ENCODE measurements around the gene PLIN5. TPM values are rescaled to one million over a fixed set of nuclear protein-coding genes. Genes with fewer than 3 reads are reported as not detected.
"Not testable (repeated sequence)": the region's sequence is repeated elsewhere in the genome, so short reads cannot be mapped to it uniquely, and the experiment has no call there.

Gene PLIN5
- total and polyA plus RNA-seq, 7 donors, result 14.5 to 143 (median 96.1) TPM

DNA sequence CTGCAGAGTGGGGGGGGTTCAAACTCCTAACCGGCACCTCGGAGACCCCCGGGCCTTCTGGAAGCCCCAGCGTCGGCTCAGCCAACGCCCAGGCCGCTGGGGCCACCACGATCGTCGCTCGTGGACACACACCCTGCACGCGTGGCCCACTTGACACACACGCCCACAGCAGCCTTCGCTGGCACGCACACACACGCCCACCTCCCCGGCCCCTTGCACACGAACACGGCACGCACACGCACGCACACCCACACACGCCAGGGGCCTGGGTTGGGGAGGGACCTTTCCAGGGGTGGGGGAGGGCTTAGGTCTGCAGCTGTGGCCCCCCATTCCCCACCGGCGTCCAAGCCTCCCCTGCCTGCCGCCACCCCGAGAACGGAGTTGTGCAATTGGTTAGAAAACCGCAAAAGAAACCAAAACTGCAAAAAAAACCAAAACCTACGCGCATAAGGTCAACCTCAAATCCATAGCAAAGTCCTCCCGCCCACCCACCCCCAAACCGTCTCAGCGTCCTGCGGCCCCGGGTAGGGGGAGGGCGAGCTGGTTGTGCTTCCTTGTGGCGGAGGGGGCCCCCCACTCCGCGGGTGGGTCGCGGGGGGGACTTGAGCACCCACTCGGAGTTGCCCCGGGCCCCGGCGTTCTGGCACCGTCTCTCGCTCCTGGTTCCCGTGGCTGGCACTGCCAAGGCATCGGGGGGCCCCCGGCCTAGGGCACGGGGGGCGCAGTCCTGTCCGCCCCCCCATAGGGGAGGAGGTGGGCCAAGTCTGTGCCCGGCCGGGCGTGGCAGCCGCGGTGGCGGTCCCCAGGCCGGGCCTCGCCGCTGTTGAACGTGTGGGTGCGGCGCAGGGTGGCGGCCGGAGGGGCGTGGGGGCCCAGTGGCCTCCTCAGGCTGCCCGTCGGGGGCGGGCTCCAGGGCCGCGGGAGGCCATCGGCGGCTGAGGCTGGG lies 8.1 kb upstream of the PLIN5 start:
- Histone ChIP-seq H3K27me3 (ENCODE audit: insufficient read depth in 3 of 3, low read length in 2 of 3) (no peaks in the 10 kb centered on the region), H3K36me3 (ENCODE audit: insufficient read depth in 1 of 2, low read depth in 1 of 2) (peaks cover 0 to 4% of the 10 kb centered on the region in 2 donors), H3K9me3 (peaks cover 4% of the 10 kb centered on the region), H3K27ac (no peak overlapping the region), H3K4me1 (peaks cover 3% of the 10 kb centered on the region), H3K4me3 (no peak overlapping the region)
- intact Hi-C loops (cut with DNase I), result no loop called here
- TF ChIP-seq, protein P1, sequence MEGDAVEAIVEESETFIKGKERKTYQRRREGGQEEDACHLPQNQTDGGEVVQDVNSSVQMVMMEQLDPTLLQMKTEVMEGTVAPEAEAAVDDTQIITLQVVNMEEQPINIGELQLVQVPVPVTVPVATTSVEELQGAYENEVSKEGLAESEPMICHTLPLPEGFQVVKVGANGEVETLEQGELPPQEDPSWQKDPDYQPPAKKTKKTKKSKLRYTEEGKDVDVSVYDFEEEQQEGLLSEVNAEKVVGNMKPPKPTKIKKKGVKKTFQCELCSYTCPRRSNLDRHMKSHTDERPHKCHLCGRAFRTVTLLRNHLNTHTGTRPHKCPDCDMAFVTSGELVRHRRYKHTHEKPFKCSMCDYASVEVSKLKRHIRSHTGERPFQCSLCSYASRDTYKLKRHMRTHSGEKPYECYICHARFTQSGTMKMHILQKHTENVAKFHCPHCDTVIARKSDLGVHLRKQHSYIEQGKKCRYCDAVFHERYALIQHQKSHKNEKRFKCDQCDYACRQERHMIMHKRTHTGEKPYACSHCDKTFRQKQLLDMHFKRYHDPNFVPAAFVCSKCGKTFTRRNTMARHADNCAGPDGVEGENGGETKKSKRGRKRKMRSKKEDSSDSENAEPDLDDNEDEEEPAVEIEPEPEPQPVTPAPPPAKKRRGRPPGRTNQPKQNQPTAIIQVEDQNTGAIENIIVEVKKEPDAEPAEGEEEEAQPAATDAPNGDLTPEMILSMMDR (IDR thresholded peaks at IDR 0.05), result no peak
- DNase-seq (no peak), ATAC-seq (no peak)
- 86 to 90% (median 90%) methylated on average over 68 to 77 of the region's 77 CpGs for WGBS, 3 donors

DNA sequence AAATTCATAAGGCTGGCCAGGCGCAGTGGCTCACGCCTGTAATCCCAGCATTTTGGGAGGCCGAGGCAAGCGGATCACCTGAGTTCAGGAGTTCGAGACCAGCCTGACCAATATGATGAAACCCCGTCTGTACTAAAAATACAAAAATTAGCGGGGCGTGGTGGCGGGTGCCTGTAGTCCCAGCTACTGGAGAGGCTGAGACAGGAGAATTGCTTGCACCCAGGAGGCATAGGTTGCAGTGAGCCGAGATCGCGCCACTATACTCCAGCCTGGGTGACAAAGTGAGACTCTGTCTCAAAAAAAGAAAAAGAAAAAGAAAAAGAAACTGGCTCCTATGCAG lies 6.8 kb upstream of the PLIN5 start:
- intact Hi-C loops (cut with DNase I); H3K9me3 ChIP-seq; H3K27ac ChIP-seq; H3K27me3 ChIP-seq (ENCODE audit: insufficient read depth in 3 of 3, low read length in 2 of 3); ATAC-seq; H3K36me3 ChIP-seq (ENCODE audit: insufficient read depth in 1 of 2, low read depth in 1 of 2); H3K4me3 ChIP-seq; DNase-seq: not testable (repeated sequence)
- WGBS, 3 donors, result 92 to 94% (median 93%) methylated on average over 12 of the region's 12 CpGs
- H3K4me1 ChIP-seq, result peaks cover 16% of the 10 kb centered on the region

DNA sequence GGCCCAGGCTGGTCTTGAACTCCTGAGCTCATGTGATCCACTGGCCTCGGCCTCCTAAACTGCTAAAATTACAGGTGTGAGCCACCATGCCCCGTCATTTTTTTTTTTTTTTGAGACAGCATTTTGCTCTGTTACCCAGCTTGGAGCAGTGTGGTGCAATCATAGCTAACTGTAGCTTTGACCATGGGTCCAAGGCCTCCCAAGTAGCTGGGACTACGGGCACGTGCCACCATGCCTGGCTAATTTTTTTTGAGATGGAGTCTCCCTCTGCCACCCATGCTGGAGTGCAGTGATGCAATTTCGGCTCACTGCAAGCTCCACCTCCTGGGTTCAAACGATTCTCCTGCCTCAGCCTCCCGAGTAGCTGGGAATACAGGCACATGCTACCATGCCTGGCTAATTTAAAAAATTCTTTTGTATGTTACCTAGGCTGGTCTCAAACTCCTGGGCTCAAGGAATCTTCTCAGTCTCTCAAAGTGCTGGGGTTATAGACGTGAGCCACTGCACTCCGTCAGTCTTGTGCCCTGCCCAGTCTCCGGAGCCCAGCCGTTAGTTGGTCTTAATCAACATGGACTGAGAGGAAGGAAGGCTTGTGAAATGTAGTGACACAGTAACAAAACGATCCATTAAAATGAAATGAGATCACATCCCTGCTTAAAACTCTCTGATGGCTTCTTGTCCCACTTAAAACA lies 6.2 kb upstream of the PLIN5 start:
- no peak for ATAC-seq
- intact Hi-C loops (cut with DNase I), result no loop called here
- 76 to 85% (median 77%) methylated on average over 12 of the region's 12 CpGs for WGBS, 3 donors

DNA sequence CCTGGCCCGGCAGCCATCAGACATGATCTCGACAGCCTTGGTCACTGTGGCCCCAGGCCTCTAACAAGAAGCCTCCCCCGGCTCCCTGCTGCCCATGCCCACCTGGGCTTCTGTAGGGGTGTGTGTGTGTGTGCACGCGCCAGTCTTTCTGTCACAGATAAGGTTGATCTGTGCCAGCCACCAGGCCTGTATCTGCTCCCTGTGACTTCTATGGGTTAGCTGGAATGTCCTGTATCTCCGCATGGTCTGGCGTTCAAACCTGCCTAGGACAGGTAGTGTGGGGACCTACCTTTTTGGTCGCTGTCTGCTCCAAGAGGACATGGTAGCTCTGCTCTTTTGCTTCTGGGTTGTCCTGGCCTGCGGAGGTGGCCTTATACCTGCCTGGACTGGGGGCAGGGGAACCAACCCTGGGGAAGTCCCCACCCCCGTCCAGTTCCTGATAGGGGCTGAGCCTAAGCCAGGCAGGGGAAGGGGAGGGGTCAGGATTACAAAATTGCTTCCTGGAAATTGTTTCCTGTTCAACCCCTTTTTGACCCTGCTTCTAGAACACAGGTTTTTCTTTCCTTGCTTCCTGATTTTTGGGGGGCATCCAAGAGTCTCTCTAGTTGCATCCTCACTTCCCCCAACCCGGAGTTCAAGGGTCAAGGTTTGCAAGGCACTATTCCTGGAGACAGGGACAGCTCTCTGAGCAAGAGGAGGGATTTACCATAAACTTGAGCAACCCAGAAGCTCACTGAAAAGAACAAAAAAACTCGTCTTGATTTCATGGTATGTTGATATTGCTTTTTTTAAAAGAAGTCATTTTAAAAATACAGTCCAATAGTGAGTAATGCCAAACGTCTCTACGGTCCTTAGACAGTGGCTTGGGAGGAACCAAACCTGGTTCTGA lies 4.9 kb upstream of the PLIN5 start, which contains the start of gene LRG1:
TSS of gene LRG1 (minus strand) at position 344 of the 889 bp plus-strand sequence. CDS start at position 321, 23 bp downstream.
- Histone ChIP-seq H3K27me3 (ENCODE audit: insufficient read depth in 3 of 3, low read length in 2 of 3) (no peaks in the 10 kb centered on the region), H3K9me3 (peaks cover 4% of the 10 kb centered on the region), H3K4me3 (no peak within 1 kb of the TSS), H3K36me3 (ENCODE audit: insufficient read depth in 1 of 2, low read depth in 1 of 2) (no peaks in the 10 kb centered on the region), H3K27ac (no peak within 1 kb of the TSS), H3K4me1 (peaks cover 28% of the 10 kb centered on the region)
- TF ChIP-seq, protein P1 (IDR thresholded peaks at IDR 0.05), result no peak
- ATAC-seq (no peak), DNase-seq (no peak)
- intact Hi-C loops (cut with DNase I), result loop anchor here in 1 of 2 donors (5.0 kb wide), 1 partner anchor 97 kb away; the partner anchor contains the start of gene TNFAIP8L1
- WGBS, 3 donors, result 67 to 73% (median 71%) methylated on average over 14 of the region's 14 CpGs

More for the DNA sequence above, 6.2 kb upstream of the PLIN5 start:
- Histone ChIP-seq H3K4me1 (peaks cover 17% of the 10 kb centered on the region), H3K27me3 (ENCODE audit: insufficient read depth in 3 of 3, low read length in 2 of 3) (no peaks in the 10 kb centered on the region), H3K4me3 (no peak overlapping the region), H3K9me3 (peaks cover 4% of the 10 kb centered on the region), H3K36me3 (ENCODE audit: insufficient read depth in 1 of 2, low read depth in 1 of 2) (no peaks in the 10 kb centered on the region), H3K27ac (no peak overlapping the region)
- no peak for DNase-seq
- TF ChIP-seq, protein P1 (IDR thresholded peaks at IDR 0.05), result no peak
